ENCODE data around the gene OXGR1. TPM values are rescaled to one million over a fixed set of nuclear protein-coding genes. Genes with fewer than 3 reads are reported as not detected.
A peak's percentile ranks its signal among the peaks of the same experiment; 100 is the strongest.
"Not testable (repeated sequence)": the region's sequence is repeated elsewhere in the genome, so short reads cannot be mapped to it uniquely, and the experiment has no call there.

The OXGR1 gene
- total RNA-seq: 0.36 TPM

- peak; percentile 36 for ATAC-seq
Observed at GRCh38 chr13:96994017-96994857, at the start of gene OXGR1. Gene OXGR1, minus strand, starts transcription at chr13:96994476. Its CDS starts 6,717 bp downstream, at chr13:96987759.

GRCh38 chr13:97043302-97043701, 49.0 kb upstream of the OXGR1 start:
- no peak for ATAC-seq

DNA sequence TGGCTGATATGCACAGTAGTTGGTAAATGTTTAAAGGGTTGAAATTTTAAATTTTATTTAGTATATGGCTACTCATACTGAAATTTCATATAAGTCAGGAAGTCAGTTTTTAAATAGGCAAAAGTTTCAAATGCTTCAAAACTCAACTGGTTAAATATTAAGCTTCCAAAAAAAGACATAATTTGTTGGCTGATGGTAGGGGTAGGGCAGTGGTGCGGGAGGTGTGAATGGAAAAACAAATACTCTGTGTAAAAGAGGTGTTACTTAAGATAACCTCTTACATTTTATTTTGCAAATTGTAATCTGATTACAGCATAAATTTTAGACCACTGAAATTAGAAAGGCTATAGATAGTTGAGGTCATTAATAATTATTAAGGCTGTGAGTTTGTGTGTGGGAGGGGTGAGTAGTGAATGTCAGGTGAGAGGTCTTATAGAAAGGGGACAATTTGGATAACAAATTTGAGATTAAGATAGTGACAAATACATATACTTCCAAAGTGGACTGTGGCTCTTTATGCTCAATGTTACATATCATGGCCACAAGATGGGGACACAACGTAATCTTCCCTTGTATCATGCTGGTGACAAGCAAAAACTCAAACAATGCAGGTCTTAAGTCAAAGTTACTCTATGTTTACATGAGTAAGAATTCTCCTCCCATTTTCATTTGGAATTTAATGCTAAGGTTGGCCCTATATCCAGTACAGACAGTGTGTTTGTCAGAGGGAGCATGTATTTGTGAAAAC, 36.6 kb upstream of the OXGR1 start:
- ATAC-seq: peak; percentile 35

GRCh38 chr13:97028441-97029299, 34.4 kb upstream of the OXGR1 start:
- no peak for ATAC-seq

- no peak for ATAC-seq
Observed at GRCh38 chr13:97027162-97027554, 32.9 kb upstream of the OXGR1 start.

DNA sequence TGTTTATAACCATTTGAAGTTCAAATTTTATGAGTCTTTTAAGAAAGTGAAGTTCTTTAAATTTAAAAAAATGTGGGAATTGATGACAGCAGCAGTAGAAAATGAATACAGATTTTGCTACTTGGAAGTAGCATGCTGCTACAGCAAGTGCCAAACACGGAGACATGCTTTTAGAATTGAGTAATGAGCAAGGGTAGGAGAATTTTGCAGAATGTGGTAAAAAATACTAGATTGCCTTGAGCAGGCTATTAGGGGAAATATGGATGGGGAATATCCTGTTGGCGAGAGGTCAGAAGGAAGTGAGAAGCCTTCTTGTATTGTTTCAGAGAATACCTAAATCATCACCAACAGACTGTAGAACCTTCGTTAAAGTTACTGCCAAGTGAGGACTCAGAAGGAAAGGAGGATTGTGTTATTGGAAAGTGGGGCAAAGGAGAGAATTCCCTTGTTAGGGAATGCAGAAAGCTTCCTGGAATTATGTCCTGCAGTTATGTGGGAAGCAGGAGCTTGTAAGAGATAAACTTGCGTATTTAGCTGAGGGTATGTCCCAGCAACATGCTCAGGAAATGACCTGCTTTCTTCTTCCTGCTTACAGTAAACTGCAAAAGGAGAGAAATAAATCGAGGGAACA, 32.4 kb upstream of the OXGR1 start:
- ATAC-seq: no peak

DNA sequence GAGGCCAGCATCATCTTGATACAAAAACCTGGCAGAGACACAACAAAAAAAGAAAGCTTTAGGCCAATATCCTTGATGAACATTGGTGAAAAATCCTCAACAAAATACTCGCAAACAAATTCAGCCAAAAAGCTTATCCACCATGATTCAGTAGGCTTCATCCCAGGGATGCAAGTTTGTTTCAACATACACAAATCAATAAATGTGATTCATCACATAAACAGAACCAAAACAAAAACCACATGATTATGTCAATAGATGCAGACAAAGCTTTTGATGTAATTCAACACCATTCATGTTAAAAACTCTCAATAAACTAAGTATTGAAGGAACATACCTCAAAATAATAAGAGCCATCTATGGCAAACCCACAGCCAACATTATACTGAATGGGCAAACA, 29.5 kb upstream of the OXGR1 start:
- not testable (repeated sequence) for ATAC-seq

DNA sequence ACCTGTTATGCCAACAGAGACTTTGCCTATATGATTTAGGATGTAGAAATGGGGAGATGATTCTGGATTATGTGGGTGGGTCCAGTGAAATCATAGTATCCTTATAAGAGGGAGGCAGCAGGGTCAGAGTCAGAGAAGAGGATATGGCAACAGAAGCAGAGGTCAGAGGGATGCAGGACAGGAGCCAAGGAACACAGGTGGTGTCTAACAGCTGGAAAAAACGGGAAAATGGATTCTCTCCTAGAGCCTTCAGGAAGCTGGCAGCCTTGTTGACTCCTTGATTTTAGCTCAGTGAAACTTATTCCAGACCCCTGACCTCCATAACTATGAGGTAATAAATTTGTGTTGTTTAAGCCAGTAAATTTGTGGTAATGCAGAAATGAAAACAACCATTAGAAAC, 28.8 kb upstream of the OXGR1 start:
- no peak for ATAC-seq

- no peak for ATAC-seq
Observed at GRCh38 chr13:97021241-97021640, 27.0 kb upstream of the OXGR1 start.

GRCh38 chr13:97020689-97021240, 26.5 kb upstream of the OXGR1 start:
- ATAC-seq: no peak

- ATAC-seq: no peak
Observed at GRCh38 chr13:97020194-97020593, 25.9 kb upstream of the OXGR1 start.

DNA sequence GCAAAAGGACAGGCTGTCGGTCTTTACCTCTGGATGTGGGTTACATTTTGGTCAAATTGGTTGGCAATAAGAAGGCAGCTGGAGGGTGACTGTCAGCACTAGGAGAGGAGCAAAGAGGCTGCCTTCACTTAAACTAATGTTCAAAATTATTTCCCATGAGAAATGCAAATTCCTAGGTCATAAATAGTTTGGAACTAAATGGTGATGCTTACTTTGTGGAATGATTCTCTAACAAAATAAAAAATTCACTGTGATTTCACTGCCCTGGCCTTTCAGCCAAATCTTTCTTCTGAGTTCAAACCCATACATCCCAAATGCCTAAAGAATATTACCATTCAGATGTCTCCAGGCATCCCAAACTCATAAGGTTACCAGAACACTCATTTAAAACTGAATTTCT, 25.0 kb upstream of the OXGR1 start:
- ATAC-seq: no peak

DNA sequence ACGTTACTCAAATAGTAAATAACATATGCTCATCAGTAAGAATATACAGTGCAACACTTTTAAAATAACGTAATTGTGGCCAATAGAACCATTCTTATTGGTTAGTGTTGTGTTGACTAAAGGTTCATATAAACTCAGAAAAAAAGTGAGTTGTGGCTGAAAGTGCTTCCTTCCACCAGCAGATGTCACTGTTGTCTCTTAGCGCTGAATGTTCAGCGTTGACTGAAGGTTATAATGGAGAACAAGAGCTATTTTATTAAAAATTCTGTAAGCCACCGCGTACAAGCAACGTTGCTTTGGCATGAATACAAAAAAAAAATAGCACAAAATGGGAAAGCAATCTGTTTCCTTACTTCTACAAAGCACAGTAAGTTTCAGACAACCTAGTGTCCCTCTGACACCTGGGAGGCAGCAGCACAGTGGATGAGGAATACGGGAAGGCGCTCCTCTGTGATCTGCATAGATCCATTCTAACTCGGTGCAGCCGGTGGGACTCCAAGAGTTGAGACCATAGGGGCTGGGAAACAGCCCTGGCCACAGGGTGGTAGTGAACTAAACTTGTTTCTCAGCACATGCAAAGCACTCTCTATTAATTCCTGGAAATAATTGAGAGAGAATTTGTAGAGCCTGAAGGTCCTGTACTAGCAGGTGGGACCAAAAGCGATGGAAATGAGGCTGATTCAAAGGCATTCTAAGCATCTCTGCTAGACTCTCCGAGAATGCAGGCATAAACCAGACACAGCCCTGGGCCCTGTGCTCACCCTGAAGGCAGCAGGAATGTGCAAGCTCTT, 23.9 kb upstream of the OXGR1 start:
- peak; percentile 49 for ATAC-seq

DNA sequence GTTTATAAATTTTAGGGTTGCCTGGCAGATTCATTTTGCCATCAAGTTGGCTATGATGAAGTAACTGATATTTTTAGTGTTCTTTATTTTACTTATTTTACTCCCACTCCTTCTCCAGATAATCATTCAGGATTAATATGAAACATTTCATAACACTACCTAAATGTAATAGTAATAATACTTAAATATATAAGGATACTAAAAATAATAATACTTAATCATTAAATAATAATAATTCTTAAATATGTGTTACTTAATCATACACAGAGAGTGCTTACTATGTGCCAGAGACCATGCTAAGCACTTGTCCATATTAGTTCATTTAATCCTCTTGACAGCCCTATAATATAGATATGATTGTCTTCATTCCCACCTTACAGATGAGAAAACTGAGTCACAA, 23.0 kb upstream of the OXGR1 start:
- ATAC-seq: no peak

- no peak for ATAC-seq
Observed at GRCh38 chr13:97015661-97016350, 21.5 kb upstream of the OXGR1 start.

DNA sequence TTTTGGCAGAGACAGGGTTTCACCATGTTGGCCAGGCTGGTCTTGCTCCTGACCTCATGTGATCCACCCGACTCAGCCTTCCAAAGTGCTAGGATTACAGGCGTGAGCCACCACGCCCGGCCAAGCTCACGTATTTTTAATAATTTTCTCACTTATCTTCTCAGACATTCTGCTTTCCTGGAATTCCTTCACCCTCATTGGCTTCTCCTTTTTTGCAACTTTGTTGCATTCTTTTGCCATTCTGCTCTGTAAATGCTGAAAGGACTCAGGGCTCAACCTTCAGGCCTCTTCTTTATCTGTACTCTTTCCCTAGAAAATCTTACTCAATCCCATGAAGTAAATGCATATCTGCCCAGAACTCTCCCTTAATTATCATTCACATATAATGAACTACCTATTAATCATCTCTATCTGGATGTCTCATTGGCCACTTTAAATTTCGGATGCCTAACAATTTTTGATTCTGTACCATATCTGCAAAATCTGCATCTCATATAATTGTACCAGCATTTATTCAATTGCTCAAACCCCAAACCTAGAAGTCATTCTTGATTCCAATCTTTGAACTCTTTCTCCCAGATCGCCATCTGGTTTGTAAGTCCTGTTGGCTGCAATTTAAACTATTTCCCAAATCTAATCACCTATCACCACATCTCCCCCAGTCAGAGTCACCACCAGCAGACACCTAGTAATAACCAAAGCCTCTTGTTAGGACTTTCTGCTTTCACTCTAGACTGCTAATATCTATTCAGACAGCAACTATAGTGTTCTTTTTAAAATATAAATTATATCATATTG, 18.2 kb upstream of the OXGR1 start:
- no peak for ATAC-seq

- no peak for ATAC-seq
Observed at GRCh38 chr13:97011446-97012131, 17.3 kb upstream of the OXGR1 start.

GRCh38 chr13:97008643-97009042, 14.4 kb upstream of the OXGR1 start:
- no peak for ATAC-seq

- no peak for ATAC-seq
Observed at GRCh38 chr13:97005625-97006262, 11.5 kb upstream of the OXGR1 start.
